CD4-positive, alpha-beta T cell treated with Interleukin-4 for 4 hours (primary cell): ENCODE results near the gene CALN1.

Source experiments
- DNase-seq: peaks from one replicate; pipeline ENCODE4 v3.0.0-alpha.2; 2020

The CALN1 gene

GRCh38 chr7:72028267-72028666, 383.9 kb downstream of the CALN1 start:
- DNase-seq, result no peak

GRCh38 chr7:72025381-72025960, 386.7 kb downstream of the CALN1 start:
- DNase-seq, result no peak

- no peak for DNase-seq
Observed at GRCh38 chr7:72023926-72024325, 388.2 kb downstream of the CALN1 start.

GRCh38 chr7:72021716-72022115, 390.4 kb downstream of the CALN1 start:
- no peak for DNase-seq

- DNase-seq, result no peak
Observed at GRCh38 chr7:72020311-72020710, 391.8 kb downstream of the CALN1 start.

- DNase-seq, result no peak
Observed at GRCh38 chr7:72019436-72019835, 392.7 kb downstream of the CALN1 start.

- DNase-seq, result no peak
Observed at GRCh38 chr7:72017756-72018155, 394.4 kb downstream of the CALN1 start.

GRCh38 chr7:72016574-72016973, 395.6 kb downstream of the CALN1 start:
- no peak for DNase-seq

- no peak for DNase-seq
Observed at GRCh38 chr7:72015136-72015535, 397.0 kb downstream of the CALN1 start.

- DNase-seq, result no peak
Observed at GRCh38 chr7:72007018-72007417, 405.1 kb downstream of the CALN1 start.

GRCh38 chr7:72003236-72003635, 408.9 kb downstream of the CALN1 start:
- no peak for DNase-seq

GRCh38 chr7:71996141-71996540, 416.0 kb downstream of the CALN1 start:
- no peak for DNase-seq

GRCh38 chr7:71995111-71995510, 417.0 kb downstream of the CALN1 start:
- no peak for DNase-seq

- DNase-seq, result no peak
Observed at GRCh38 chr7:71991586-71991985, 420.6 kb downstream of the CALN1 start.

GRCh38 chr7:71990138-71990462, 422.0 kb downstream of the CALN1 start:
- DNase-seq, result no peak

GRCh38 chr7:71988201-71988600, 423.9 kb downstream of the CALN1 start:
- DNase-seq, result no peak

- DNase-seq, result no peak
Observed at GRCh38 chr7:71987200-71987767, 424.9 kb downstream of the CALN1 start.

- no peak for DNase-seq
Observed at GRCh38 chr7:71984348-71984747, 427.8 kb downstream of the CALN1 start.

GRCh38 chr7:71982851-71983250, 429.3 kb downstream of the CALN1 start:
- DNase-seq, result no peak

GRCh38 chr7:71976645-71977044, 435.5 kb downstream of the CALN1 start:
- no peak for DNase-seq

GRCh38 chr7:71974611-71975010, 437.5 kb downstream of the CALN1 start:
- no peak for DNase-seq

GRCh38 chr7:71972534-71972933, 439.6 kb downstream of the CALN1 start:
- DNase-seq, result no peak

- no peak for DNase-seq
Observed at GRCh38 chr7:71970725-71971124, 441.4 kb downstream of the CALN1 start.

- no peak for DNase-seq
Observed at GRCh38 chr7:71962636-71963035, 449.5 kb downstream of the CALN1 start.

- DNase-seq, result no peak
Observed at GRCh38 chr7:71961283-71961682, 450.9 kb downstream of the CALN1 start.
